Measurements from ENCODE around the gene ZNF12. TPM values are rescaled to one million over a fixed set of nuclear protein-coding genes. Genes with fewer than 3 reads are reported as not detected.

The ZNF12 gene
- total RNA-seq, 2 experiments from 2014 or later = 12.8 to 13.3 TPM

DNA sequence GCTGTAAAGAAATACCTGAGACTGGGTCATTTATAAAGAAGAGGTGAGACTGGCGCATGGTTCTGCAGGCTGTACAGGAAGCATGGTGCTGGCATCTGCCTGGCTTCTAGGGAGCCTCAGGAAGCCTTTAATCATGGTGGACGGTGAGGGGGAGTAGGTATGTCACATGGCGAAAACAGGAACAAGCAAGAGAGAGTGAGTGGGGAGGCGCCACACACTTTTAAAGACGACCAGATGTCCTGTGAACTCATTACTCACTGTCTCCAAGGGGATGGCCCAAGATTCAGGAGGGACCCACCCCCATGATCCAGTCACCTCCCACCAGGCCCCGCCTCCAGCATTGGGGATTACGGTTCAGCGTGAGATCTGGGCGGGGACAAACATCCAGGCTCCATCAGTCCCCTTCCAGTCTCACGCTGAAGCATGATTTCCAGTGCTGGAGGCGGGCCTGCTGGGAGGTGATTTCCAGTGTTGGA lies 66.5 kb downstream of the ZNF12 start:
- DNase-seq = peak; percentile 45

DNA sequence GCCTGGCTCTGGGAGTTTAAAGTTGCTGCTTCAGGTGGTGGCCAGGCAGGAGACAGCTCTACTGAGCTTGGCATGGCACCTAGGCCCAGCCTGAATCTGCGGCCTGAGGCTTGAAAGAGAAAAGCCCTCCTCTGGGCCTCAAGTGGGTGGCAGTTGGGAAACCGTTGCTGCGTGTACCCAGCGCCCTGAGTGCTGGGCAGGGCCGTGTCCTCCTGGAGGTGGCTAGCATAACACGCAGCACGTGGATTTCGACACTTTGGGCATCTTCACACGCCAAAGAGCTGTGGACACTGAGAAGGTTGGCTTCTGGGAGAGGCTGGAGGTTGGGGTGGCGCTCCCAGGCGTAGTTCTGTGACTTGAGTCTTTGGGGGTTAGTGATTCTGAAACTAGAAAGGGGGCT lies 67.1 kb downstream of the ZNF12 start:
- DNase-seq = no peak
- Mint-ChIP-seq H3K27ac (peak overlapping the region; percentile 39), H3K4me3 (no peak overlapping the region), H3K9me3 (peaks cover 3% of the 10 kb centered on the region), H3K27me3 (ENCODE audit: low read depth) (no peaks in the 10 kb centered on the region), H3K36me3 (ENCODE audit: low read depth) (peaks cover 29% of the 10 kb centered on the region), H3K4me1 (ENCODE audit: low read depth) (peaks cover 30% of the 10 kb centered on the region)
- intact Hi-C loops (cut with micrococcal nuclease) = no loop called here
- CTCF ChIA-PET = no interaction called here

More for the DNA sequence above, 66.5 kb downstream of the ZNF12 start:
- Mint-ChIP-seq H3K36me3 (ENCODE audit: low read depth) (peaks cover 29% of the 10 kb centered on the region), H3K4me3 (no peak overlapping the region), H3K9me3 (peaks cover under 1% of the 10 kb centered on the region), H3K4me1 (ENCODE audit: low read depth) (peaks cover 30% of the 10 kb centered on the region), H3K27ac (peak overlapping the region; percentile 75), H3K27me3 (ENCODE audit: low read depth) (no peaks in the 10 kb centered on the region)
- CTCF ChIA-PET = no interaction called here
- intact Hi-C loops (cut with micrococcal nuclease) = no loop called here

DNA sequence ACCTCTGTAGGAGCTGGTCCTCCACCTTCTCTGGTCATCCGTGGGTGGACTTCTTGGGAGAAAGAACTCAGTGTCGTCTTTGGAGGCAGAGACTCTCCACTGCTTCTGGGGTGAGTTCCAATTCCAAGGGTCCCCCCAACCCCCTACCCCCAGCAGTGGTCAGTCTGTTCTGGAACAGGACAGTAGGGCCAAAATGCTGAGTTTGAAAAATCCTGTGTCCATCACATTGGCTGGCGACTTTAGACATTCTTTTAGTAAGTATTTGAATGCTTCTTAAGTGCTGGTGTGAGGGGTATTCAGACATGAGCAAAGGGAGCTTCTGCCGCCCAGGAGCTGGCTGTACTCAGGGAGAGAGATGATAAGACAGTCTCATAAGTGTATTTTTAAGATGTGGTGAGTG lies 67.7 kb downstream of the ZNF12 start:
- H3K36me3 Mint-ChIP-seq (ENCODE audit: low read depth) = peaks cover 27% of the 10 kb centered on the region
- peak overlapping the region; percentile 39 for H3K27ac Mint-ChIP-seq
- intact Hi-C loops (cut with micrococcal nuclease) = no loop called here
- H3K9me3 Mint-ChIP-seq = peaks cover 3% of the 10 kb centered on the region
- no peak for DNase-seq
- CTCF ChIA-PET = no interaction called here
- H3K4me3 Mint-ChIP-seq = peak overlapping the region; percentile 77
- H3K27me3 Mint-ChIP-seq (ENCODE audit: low read depth) = no peaks in the 10 kb centered on the region
- H3K4me1 Mint-ChIP-seq (ENCODE audit: low read depth) = peaks cover 30% of the 10 kb centered on the region

Other genes with a start within 250 kb of the ZNF12 start
- 10 to 100 TPM; 57.2 TPM for gene KDELR2, start 222.8 kb downstream of the ZNF12 start, total RNA-seq
- under 1 TPM; 0.10 to 0.12 TPM for gene GRID2IP, start 155.5 kb downstream of the ZNF12 start, total RNA-seq
- gene ZDHHC4, start 129.5 kb downstream of the ZNF12 start, total RNA-seq = 10 to 100 TPM; 48.1 to 49.4 TPM
- gene INTS15, start 116.9 kb downstream of the ZNF12 start, total RNA-seq = 10 to 100 TPM; 24.9 to 27.5 TPM
- under 1 TPM; 0.69 to 0.91 TPM for gene ZNF853, start 91.3 kb downstream of the ZNF12 start, total RNA-seq
- 10 to 100 TPM; 15.8 to 17.0 TPM for gene ZNF316, start 69.6 kb downstream of the ZNF12 start, total RNA-seq
- not detected for gene RSPH10B2, start 47.2 kb upstream of the ZNF12 start, total RNA-seq
- 10 to 100 TPM; 66.1 to 68.6 TPM for gene CCZ1B, start 119.3 kb upstream of the ZNF12 start, total RNA-seq

Measured in activated naive CD4-positive, alpha-beta T cell treated with anti-CD3 and anti-CD28 coated beads for 36 hours (primary cell).